ENCODE results near the gene ATP1A4.

Gene ATP1A4

DNA sequence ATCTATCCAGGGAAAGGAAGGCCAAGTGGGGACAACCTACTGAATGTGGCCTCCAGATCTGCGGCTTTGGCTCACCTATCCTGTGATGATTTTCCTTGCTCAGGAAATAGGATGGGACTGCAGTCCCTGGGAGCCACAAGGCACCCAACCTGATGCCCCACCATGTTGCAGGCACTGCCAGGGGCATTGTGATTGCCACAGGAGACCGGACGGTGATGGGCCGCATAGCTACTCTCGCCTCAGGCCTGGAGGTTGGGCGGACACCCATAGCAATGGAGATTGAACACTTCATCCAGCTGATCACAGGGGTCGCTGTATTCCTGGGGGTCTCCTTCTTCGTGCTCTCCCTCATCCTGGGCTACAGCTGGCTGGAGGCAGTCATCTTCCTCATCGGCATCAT lies 24.0 kb upstream of the ATP1A4 start:
- DNase-seq (ENCODE audit: low spot score) (no peak), ATAC-seq (ENCODE audit: low read depth) (no peak)
- Histone ChIP-seq H3K4me1 (ENCODE audit: insufficient read depth, poor library complexity, severe bottlenecking) (peaks cover 10% of the 10 kb centered on the region), H3K36me3 (ENCODE audit: low read depth) (no peaks in the 10 kb centered on the region), H3K9me3 (ENCODE audit: severe bottlenecking) (no peaks in the 10 kb centered on the region), H3K4me3 (ENCODE audit: severe bottlenecking) (no peak overlapping the region), H3K27ac (ENCODE audit: poor library complexity, severe bottlenecking) (no peak overlapping the region), H3K27me3 (ENCODE audit: insufficient read depth, poor library complexity, severe bottlenecking) (no peaks in the 10 kb centered on the region)
- TF ChIP-seq, protein P1, sequence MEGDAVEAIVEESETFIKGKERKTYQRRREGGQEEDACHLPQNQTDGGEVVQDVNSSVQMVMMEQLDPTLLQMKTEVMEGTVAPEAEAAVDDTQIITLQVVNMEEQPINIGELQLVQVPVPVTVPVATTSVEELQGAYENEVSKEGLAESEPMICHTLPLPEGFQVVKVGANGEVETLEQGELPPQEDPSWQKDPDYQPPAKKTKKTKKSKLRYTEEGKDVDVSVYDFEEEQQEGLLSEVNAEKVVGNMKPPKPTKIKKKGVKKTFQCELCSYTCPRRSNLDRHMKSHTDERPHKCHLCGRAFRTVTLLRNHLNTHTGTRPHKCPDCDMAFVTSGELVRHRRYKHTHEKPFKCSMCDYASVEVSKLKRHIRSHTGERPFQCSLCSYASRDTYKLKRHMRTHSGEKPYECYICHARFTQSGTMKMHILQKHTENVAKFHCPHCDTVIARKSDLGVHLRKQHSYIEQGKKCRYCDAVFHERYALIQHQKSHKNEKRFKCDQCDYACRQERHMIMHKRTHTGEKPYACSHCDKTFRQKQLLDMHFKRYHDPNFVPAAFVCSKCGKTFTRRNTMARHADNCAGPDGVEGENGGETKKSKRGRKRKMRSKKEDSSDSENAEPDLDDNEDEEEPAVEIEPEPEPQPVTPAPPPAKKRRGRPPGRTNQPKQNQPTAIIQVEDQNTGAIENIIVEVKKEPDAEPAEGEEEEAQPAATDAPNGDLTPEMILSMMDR (IDR thresholded peaks at IDR 0.05; ENCODE audit: poor library complexity, severe bottlenecking), result no peak

DNA sequence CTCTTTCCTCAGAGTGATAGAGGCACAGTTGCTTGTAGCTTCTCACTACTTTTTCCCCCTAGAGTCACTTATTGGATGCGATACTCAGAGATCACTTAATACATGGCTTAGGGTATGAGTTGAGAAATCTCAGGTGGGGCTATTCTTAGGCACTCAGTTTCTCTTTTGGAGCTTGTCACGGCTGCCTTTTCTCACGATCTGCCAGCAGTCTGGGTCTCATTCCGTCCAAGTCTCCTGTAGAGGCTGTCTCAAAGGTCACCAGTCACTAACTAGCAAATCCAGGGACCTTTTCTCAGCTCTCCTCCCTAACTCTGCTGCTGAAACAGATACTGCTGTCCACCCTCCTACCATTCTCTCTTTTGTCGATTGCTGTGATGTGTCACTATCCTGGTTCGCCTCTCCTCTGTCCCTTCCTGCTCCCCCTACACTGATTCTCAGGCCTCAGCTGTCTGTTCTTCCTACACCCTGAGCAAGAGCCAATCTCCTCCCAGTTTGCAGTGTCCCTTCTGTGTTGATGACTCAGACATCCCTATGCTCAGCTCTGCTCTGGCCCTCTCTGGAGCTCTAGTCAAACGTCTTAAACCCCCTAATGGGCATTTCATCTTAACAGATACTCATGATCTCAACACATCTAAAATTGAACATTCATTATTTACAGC lies 23.4 kb upstream of the ATP1A4 start:
- no peak for ATAC-seq (ENCODE audit: low read depth)
- Histone ChIP-seq H3K4me1 (ENCODE audit: insufficient read depth, poor library complexity, severe bottlenecking) (peaks cover 10% of the 10 kb centered on the region), H3K4me3 (ENCODE audit: severe bottlenecking) (no peak overlapping the region), H3K36me3 (ENCODE audit: low read depth) (no peaks in the 10 kb centered on the region), H3K9me3 (ENCODE audit: severe bottlenecking) (no peaks in the 10 kb centered on the region), H3K27ac (ENCODE audit: poor library complexity, severe bottlenecking) (no peak overlapping the region), H3K27me3 (ENCODE audit: insufficient read depth, poor library complexity, severe bottlenecking) (no peaks in the 10 kb centered on the region)
- no peak for DNase-seq (ENCODE audit: low spot score)
- TF ChIP-seq, protein P1 (IDR thresholded peaks at IDR 0.05; ENCODE audit: poor library complexity, severe bottlenecking), result no peak

DNA sequence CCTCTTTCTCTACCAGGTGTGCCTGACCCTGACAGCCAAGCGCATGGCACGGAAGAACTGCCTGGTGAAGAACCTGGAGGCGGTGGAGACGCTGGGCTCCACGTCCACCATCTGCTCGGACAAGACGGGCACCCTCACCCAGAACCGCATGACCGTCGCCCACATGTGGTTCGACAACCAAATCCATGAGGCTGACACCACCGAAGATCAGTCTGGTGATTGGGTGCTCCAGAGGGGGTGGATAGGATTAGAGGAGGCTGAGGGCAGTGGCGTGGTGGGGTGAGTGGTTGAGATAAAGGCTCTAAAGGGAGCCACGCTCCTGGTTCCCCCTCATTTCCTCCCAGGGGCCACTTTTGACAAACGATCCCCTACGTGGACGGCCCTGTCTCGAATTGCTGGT lies 22.8 kb upstream of the ATP1A4 start:
- Histone ChIP-seq H3K9me3 (ENCODE audit: severe bottlenecking) (no peaks in the 10 kb centered on the region), H3K36me3 (ENCODE audit: low read depth) (no peaks in the 10 kb centered on the region), H3K27me3 (ENCODE audit: insufficient read depth, poor library complexity, severe bottlenecking) (no peaks in the 10 kb centered on the region), H3K4me3 (ENCODE audit: severe bottlenecking) (no peak overlapping the region), H3K27ac (ENCODE audit: poor library complexity, severe bottlenecking) (no peak overlapping the region), H3K4me1 (ENCODE audit: insufficient read depth, poor library complexity, severe bottlenecking) (peaks cover 10% of the 10 kb centered on the region)
- TF ChIP-seq, protein P1 (IDR thresholded peaks at IDR 0.05; ENCODE audit: poor library complexity, severe bottlenecking), result no peak
- no peak for ATAC-seq (ENCODE audit: low read depth)
- no peak for DNase-seq (ENCODE audit: low spot score)

DNA sequence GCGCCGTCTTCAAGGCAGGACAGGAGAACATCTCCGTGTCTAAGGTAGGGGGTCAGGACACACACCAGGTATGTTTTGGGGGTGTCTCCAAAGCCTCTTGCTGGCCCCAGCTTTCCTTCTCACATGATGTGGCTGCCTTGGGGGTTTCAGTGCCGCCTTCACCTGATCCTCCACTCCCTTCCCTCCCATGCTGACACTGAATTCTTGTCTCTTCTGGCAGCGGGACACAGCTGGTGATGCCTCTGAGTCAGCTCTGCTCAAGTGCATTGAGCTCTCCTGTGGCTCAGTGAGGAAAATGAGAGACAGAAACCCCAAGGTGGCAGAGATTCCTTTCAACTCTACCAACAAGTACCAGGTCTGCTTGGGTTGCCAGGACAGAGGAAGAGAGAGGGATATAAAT lies 22.4 kb upstream of the ATP1A4 start:
- ATAC-seq (ENCODE audit: low read depth), result no peak
- no peak for DNase-seq (ENCODE audit: low spot score)
- H3K4me1 ChIP-seq (ENCODE audit: insufficient read depth, poor library complexity, severe bottlenecking), result peaks cover 10% of the 10 kb centered on the region
- TF ChIP-seq, protein P1 (IDR thresholded peaks at IDR 0.05; ENCODE audit: poor library complexity, severe bottlenecking), result no peak
- H3K27me3 ChIP-seq (ENCODE audit: insufficient read depth, poor library complexity, severe bottlenecking), result no peaks in the 10 kb centered on the region
- no peaks in the 10 kb centered on the region for H3K9me3 ChIP-seq (ENCODE audit: severe bottlenecking)
- no peaks in the 10 kb centered on the region for H3K36me3 ChIP-seq (ENCODE audit: low read depth)
- H3K4me3 ChIP-seq (ENCODE audit: severe bottlenecking), result no peak overlapping the region
- no peak overlapping the region for H3K27ac ChIP-seq (ENCODE audit: poor library complexity, severe bottlenecking)

DNA sequence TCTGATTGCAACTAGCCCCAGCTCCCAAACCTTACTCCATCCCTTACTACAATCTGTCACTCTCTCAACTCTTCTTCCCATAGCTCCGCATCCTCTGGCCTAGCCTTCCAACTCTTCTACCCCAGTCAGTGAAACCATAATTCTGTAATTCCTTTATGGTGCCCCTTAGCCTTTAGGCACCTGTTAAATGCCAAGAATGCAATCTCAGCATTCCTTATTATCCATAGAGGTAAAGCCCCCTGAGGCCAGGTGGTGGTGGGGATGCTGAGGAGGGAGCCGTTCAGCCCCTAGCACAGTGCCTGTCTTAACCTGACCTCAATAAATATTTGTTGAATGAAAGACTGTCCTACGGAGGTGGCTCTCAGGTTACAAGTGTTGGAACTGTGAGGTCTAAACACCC lies 21.8 kb upstream of the ATP1A4 start:
- ATAC-seq (ENCODE audit: low read depth), result no peak
- H3K4me3 ChIP-seq (ENCODE audit: severe bottlenecking), result no peak overlapping the region
- H3K4me1 ChIP-seq (ENCODE audit: insufficient read depth, poor library complexity, severe bottlenecking), result peaks cover 7% of the 10 kb centered on the region

More for the DNA sequence above, 21.8 kb upstream of the ATP1A4 start:
- H3K36me3 ChIP-seq (ENCODE audit: low read depth), result no peaks in the 10 kb centered on the region
- no peak overlapping the region for H3K27ac ChIP-seq (ENCODE audit: poor library complexity, severe bottlenecking)
- TF ChIP-seq, protein P1 (IDR thresholded peaks at IDR 0.05; ENCODE audit: poor library complexity, severe bottlenecking), result no peak
- no peak for DNase-seq (ENCODE audit: low spot score)
- H3K27me3 ChIP-seq (ENCODE audit: insufficient read depth, poor library complexity, severe bottlenecking), result no peaks in the 10 kb centered on the region
- no peaks in the 10 kb centered on the region for H3K9me3 ChIP-seq (ENCODE audit: severe bottlenecking)
